GM10847 (cell line): ENCODE measurements around the gene RPA3.

Experiments
- POLR2A ChIP-seq: IDR thresholded peaks from 2 replicates; pipeline ENCODE4 v1.6.1; 2011; ENCODE audit not compliant: insufficient read length; ENCODE audit errors: extremely low read depth

RPA3 gene

GRCh38 chr7:7687800-7688199 is 30.6 kb downstream of the RPA3 start:
- TF ChIP-seq POLR2A, result no peak

GRCh38 chr7:7686811-7687508 is 31.4 kb downstream of the RPA3 start:
- no peak for TF ChIP-seq POLR2A

- no peak for TF ChIP-seq POLR2A
These were observed 35.5 kb downstream of the RPA3 start for GRCh38 chr7:7682861-7683260.

GRCh38 chr7:7681936-7682329 is 36.5 kb downstream of the RPA3 start:
- no peak for TF ChIP-seq POLR2A

- no peak for TF ChIP-seq POLR2A
These were observed 37.0 kb downstream of the RPA3 start for GRCh38 chr7:7681191-7681935.

- TF ChIP-seq POLR2A, result no peak
These were observed 42.7 kb downstream of the RPA3 start for GRCh38 chr7:7675686-7676085.

- no peak for TF ChIP-seq POLR2A
These were observed 45.2 kb downstream of the RPA3 start for GRCh38 chr7:7673240-7673550.

GRCh38 chr7:7672545-7673239 is 45.7 kb downstream of the RPA3 start:
- no peak for TF ChIP-seq POLR2A

GRCh38 chr7:7671361-7671760 is 47.0 kb downstream of the RPA3 start:
- TF ChIP-seq POLR2A, result no peak

- TF ChIP-seq POLR2A, result no peak
These were observed 47.9 kb downstream of the RPA3 start for GRCh38 chr7:7670490-7670889.

- no peak for TF ChIP-seq POLR2A
These were observed 49.7 kb downstream of the RPA3 start for GRCh38 chr7:7668706-7669105.

- TF ChIP-seq POLR2A, result no peak
These were observed 51.2 kb downstream of the RPA3 start for GRCh38 chr7:7667187-7667586.

GRCh38 chr7:7665031-7665430 is 53.4 kb downstream of the RPA3 start:
- TF ChIP-seq POLR2A, result no peak

- TF ChIP-seq POLR2A, result no peak
These were observed 54.1 kb downstream of the RPA3 start for GRCh38 chr7:7664291-7664690.

GRCh38 chr7:7662527-7662926 is 55.9 kb downstream of the RPA3 start:
- no peak for TF ChIP-seq POLR2A
